ENCODE data around the gene RNF152. TPM values are rescaled to one million over a fixed set of nuclear protein-coding genes. Genes with fewer than 3 reads are reported as not detected.

RNF152 gene
- total RNA-seq (ENCODE audit: low replicate concordance) = 23.0 and 24.1 TPM in 2 replicates

GRCh38 chr18:61892683-61893308, at the start of gene RNF152:
Gene RNF152 (minus strand): TSS chr18:61893007. CDS start chr18:61816463, 76,544 bp downstream.
- peak within 1 kb of the TSS; percentile 76 for H2AFZ ChIP-seq (replicated peaks)
- peak within 1 kb of the TSS; percentile 79 for H3K27ac Mint-ChIP-seq

DNA sequence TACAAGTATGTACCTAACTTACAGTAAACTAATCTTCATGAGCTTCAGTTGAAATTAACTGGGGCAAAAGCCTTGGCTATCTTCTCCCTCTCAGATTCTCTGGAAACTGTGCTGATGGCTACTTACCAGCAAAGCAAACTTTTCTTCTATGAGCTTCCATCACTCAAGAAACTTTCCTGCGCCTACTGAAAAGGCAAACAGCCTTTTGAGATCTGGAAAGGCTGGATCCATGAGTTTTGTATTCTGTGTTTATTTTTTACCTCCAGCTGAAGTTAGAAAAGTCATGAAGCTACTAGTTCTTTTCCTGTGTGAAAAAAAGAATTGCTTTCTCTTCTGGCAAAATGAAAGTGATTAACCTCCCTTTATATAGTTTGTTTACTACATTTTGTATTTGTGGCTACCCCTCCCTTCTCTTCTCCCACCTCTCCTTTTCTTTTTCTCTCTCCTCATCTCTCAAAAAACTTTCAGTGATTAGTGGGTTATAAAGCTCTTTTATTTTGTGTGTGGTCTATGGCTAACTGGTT, 49.2 kb upstream of the RNF152 start:
- H3K36me3 ChIP-seq = no peaks in the 10 kb centered on the region
- TF ChIP-seq EZH2 (IDR thresholded peaks at IDR 0.05) = no peak
- no peak for TF ChIP-seq EZH2phosphoT487 (IDR thresholded peaks at IDR 0.05)
- no peak for TF ChIP-seq CTCF (IDR thresholded peaks at IDR 0.05)

More at GRCh38 chr18:61892683-61893308, at the start of gene RNF152:
- Histone ChIP-seq H3K9ac (peak within 1 kb of the TSS; percentile 72), H3K36me3 (no peaks in the 10 kb centered on the region), H3K4me3 (peak within 1 kb of the TSS; percentile 94), H3K27ac (peak within 1 kb of the TSS; percentile 33), H4K20me1 (ENCODE audit: low read depth) (peaks cover 42% of the 10 kb centered on the region), H3K4me1 (peaks cover 29% of the 10 kb centered on the region), H3K79me2 (ENCODE audit: low read depth) (peaks cover 56% of the 10 kb centered on the region), H3K4me2 (peak within 1 kb of the TSS; percentile 94), H3K27me3 (peaks cover 8% of the 10 kb centered on the region), H3K9me3 (ENCODE audit: low read depth) (no peaks in the 10 kb centered on the region), H3F3A (ENCODE audit: low read depth) (peaks cover 44% of the 10 kb centered on the region)
- H3K4me1 Mint-ChIP-seq = peaks cover 58% of the 10 kb centered on the region
- peak; percentile 81 for DNase-seq (ENCODE audit: low spot score)
- TF ChIP-seq EZH2 (IDR thresholded peaks at IDR 0.05) (no peak), CTCF (IDR thresholded peaks at IDR 0.05) (peak; percentile 29), EZH2phosphoT487 (IDR thresholded peaks at IDR 0.05) (no peak)
- H3K36me3 Mint-ChIP-seq = peaks cover 39% of the 10 kb centered on the region
- H3K4me3 Mint-ChIP-seq = peak within 1 kb of the TSS; percentile 98
- H3K9me3 Mint-ChIP-seq = peaks cover 3% of the 10 kb centered on the region
- H3K27me3 Mint-ChIP-seq (ENCODE audit: insufficient read depth, low read depth) = peaks cover 5% of the 10 kb centered on the region

DNA sequence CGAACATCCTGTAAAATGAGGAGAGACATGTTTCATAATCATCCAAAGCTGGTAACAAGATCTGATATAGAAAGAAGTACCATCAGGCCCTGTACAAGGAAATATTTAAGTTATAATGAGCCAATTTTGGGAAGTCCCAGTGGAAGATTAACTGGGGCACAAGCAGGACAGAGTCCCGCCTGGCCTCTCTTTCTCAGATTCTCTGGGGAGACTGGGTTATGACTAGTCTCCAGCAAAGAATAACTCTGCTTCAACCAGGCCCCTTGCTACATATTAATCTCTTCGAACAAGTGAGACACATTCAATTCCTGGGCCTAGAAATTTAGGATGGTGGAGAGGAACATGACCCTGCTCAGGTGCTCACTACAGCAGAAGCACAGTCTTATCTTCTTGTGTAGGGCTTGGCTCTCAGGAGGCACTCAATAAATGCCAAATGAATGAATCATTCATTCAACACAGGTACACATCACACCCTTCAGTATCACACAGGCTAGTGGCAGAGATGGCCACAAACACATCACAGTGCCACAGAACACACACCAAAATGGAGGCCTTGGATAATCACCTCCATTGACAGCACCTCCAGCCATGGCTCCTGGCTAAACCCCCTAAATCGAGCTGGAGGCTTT, 46.4 kb upstream of the RNF152 start:
- TF ChIP-seq EZH2phosphoT487 (IDR thresholded peaks at IDR 0.05) = no peak
- TF ChIP-seq CTCF (IDR thresholded peaks at IDR 0.05) = no peak
- no peak for TF ChIP-seq EZH2 (IDR thresholded peaks at IDR 0.05)
- H3K4me3 ChIP-seq = no peak overlapping the region
- no peak overlapping the region for H3K9ac ChIP-seq
- H3K9me3 ChIP-seq (ENCODE audit: low read depth) = no peaks in the 10 kb centered on the region
- Mint-ChIP-seq H3K4me1 (peaks cover 46% of the 10 kb centered on the region), H3K27ac (peak overlapping the region; percentile 34), H3K36me3 (peaks cover 11% of the 10 kb centered on the region), H3K9me3 (peaks cover 21% of the 10 kb centered on the region), H3K27me3 (ENCODE audit: insufficient read depth, low read depth) (no peaks in the 10 kb centered on the region), H3K4me3 (no peak overlapping the region)
- H4K20me1 ChIP-seq (ENCODE audit: low read depth) = no peaks in the 10 kb centered on the region
- H3K27me3 ChIP-seq = no peaks in the 10 kb centered on the region
- no peak for DNase-seq (ENCODE audit: low spot score)
- H3K4me2 ChIP-seq = no peak overlapping the region
- no peak overlapping the region for H3K27ac ChIP-seq
- H3K4me1 ChIP-seq = peaks cover 10% of the 10 kb centered on the region
- no peaks in the 10 kb centered on the region for H3F3A ChIP-seq (ENCODE audit: low read depth)
- no peaks in the 10 kb centered on the region for H3K36me3 ChIP-seq
- no peak overlapping the region for H2AFZ ChIP-seq (replicated peaks)
- H3K79me2 ChIP-seq (ENCODE audit: low read depth) = no peaks in the 10 kb centered on the region

More for the DNA sequence above, 49.2 kb upstream of the RNF152 start:
- Histone ChIP-seq H3K9me3 (ENCODE audit: low read depth) (no peaks in the 10 kb centered on the region), H4K20me1 (ENCODE audit: low read depth) (no peaks in the 10 kb centered on the region), H3K27ac (no peak overlapping the region), H2AFZ (replicated peaks) (peak overlapping the region; percentile 46), H3K4me1 (peaks cover 21% of the 10 kb centered on the region), H3K9ac (no peak overlapping the region), H3K4me2 (no peak overlapping the region), H3K79me2 (ENCODE audit: low read depth) (no peaks in the 10 kb centered on the region), H3K4me3 (no peak overlapping the region), H3F3A (ENCODE audit: low read depth) (peaks cover 3% of the 10 kb centered on the region), H3K27me3 (no peaks in the 10 kb centered on the region)
- no peak for DNase-seq (ENCODE audit: low spot score)
- H3K36me3 Mint-ChIP-seq = peaks cover 13% of the 10 kb centered on the region
- H3K9me3 Mint-ChIP-seq = peaks cover 26% of the 10 kb centered on the region
- H3K27ac Mint-ChIP-seq = peak overlapping the region; percentile 8
- H3K4me1 Mint-ChIP-seq = peaks cover 50% of the 10 kb centered on the region
- H3K4me3 Mint-ChIP-seq = no peak overlapping the region
- no peaks in the 10 kb centered on the region for H3K27me3 Mint-ChIP-seq (ENCODE audit: insufficient read depth, low read depth)
